Measurements from ENCODE around the gene SMIM38. TPM values are rescaled to one million over a fixed set of nuclear protein-coding genes. Genes with fewer than 3 reads are reported as not detected.

SMIM38 gene
- total and polyA plus RNA-seq, 9 of the 15 experiments (the other 6 are each of a cell fraction or from before 2014, with no cell fraction given) = 0.07 to 1.2 (median 0.21) TPM; not detected in 2

- Histone ChIP-seq H4K20me1 (replicated peaks; ENCODE audit: control insufficient read depth, insufficient read depth, low read length) (peaks cover 6% of the 10 kb centered on the region), H3K36me3 (ENCODE audit: control insufficient read depth, insufficient read depth, low read length) (no peaks in the 10 kb centered on the region), H3K79me2 (ENCODE audit: control insufficient read depth, insufficient read depth, low read length) (no peaks in the 10 kb centered on the region), H3K9me3 (replicated peaks; ENCODE audit: control insufficient read depth, insufficient read depth, low read depth, low read length) (no peaks in the 10 kb centered on the region), H3K27ac (ENCODE audit: extremely low read depth, low read depth, low read length) (no peak overlapping the region), H3K27me3 (ENCODE audit: control insufficient read depth in 2 of 2, insufficient read depth in 2 of 2, low read length in 2 of 2) (peaks cover 34 to 68% of the 10 kb centered on the region in 2 experiments), H3K4me1 (replicated peaks in 1 of 2; ENCODE audit: control insufficient read depth in 2 of 2, insufficient read depth in 2 of 2, low read length in 2 of 2) (peaks cover 0 to 7% of the 10 kb centered on the region in 2 experiments; a peak in 2 of 5 replicates), H3K9me1 (ENCODE audit: control insufficient read depth, insufficient read depth, low read length) (no peaks in the 10 kb centered on the region), H3K4me3 (no peak overlapping the region), H3K9ac (ENCODE audit: insufficient read depth in 1 of 2, low read depth in 2 of 2, low read length in 2 of 2) (no peak overlapping the region), H2AFZ (ENCODE audit: low read depth, low read length) (no peak overlapping the region), H3K4me2 (ENCODE audit: insufficient read depth, low read length) (no peak overlapping the region)
- no peak for ATAC-seq
- CTCF ChIA-PET (ENCODE audit: low intra/inter-chr PET ratio) = no interaction called here
- DNase-seq (ENCODE audit: extremely low read depth in 1 of 4, low spot score in 3 of 4) = no peak
- POLR2A ChIA-PET = interaction anchor here (0.8 kb wide), 1 partner anchor 237 kb away, joined by 3 read pairs; no protein-coding TSS in a partner anchor
- no TSS peak for BruUV-seq (replicated peaks)
- intact Hi-C loops (cut with micrococcal nuclease) (no loop called here), in situ Hi-C loops (cut with MboI) (no loop called here)
- 1% methylated on average over 5 of the region's 5 CpGs for WGBS (ENCODE audit: insufficient coverage, low coverage, missing lambda C conversion rate)
- TF ChIP-seq KDM1A (IDR thresholded peaks at IDR 0.05) (0 out of 4 replicates have a peak, but pooled peaks of 1 of the 2 experiments have one; percentile 23), BRCA1 (IDR thresholded peaks at IDR 0.05) (no peak), BRCA1 (CRISPR knock-in tag; IDR thresholded peaks at IDR 0.05) (no peak), GATA2 (CRISPR knock-in tag; IDR thresholded peaks at IDR 0.05) (no peak), TGIF2 (CRISPR knock-in tag; IDR thresholded peaks at IDR 0.05) (no peak)
- no peak for FAIRE-seq
Measured at GRCh38 chr11:69198891-69199582, 43.3 kb downstream of the SMIM38 start.
